ENCODE measurements around the gene NR3C2. TPM values are rescaled to one million over a fixed set of nuclear protein-coding genes. Genes with fewer than 3 reads are reported as not detected.

NR3C2 gene
- total RNA-seq, 1 donor from 2014 or later: 42.3 TPM

DNA sequence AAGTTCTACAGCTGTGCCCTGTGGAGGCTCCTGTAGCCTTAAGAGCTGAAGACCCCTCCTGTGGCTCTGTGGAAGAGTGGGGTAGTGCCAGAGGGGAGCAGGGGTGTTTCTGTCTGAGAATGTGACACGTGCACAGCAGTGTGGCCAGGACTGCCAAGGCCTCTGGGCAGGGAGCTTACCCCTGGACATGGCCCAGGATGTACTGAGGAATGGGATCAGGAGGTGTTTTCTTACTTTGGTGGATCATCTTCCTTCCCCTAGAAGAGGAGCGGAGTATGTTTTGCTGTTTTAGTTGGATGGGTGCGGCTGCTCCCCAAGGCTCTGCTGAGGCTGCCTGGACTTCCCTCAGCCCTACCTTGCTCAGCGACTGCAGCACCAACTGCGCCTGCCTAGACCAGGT, 367.8 kb downstream of the NR3C2 start:
- no peaks in the 10 kb centered on the region for H3K4me1 ChIP-seq
- H3K27ac ChIP-seq: no peak overlapping the region
- intact Hi-C loops (cut with DNase I): no loop called here
- peaks cover 0 to 15% of the 10 kb centered on the region in 2 donors for H3K9me3 ChIP-seq
- H3K27me3 ChIP-seq: no peaks in the 10 kb centered on the region
- no peak for DNase-seq (ENCODE audit: low spot score in 2 of 2)
- H3K36me3 ChIP-seq: peaks cover 57 to 83% of the 10 kb centered on the region in 2 donors
- TF ChIP-seq, protein P1, sequence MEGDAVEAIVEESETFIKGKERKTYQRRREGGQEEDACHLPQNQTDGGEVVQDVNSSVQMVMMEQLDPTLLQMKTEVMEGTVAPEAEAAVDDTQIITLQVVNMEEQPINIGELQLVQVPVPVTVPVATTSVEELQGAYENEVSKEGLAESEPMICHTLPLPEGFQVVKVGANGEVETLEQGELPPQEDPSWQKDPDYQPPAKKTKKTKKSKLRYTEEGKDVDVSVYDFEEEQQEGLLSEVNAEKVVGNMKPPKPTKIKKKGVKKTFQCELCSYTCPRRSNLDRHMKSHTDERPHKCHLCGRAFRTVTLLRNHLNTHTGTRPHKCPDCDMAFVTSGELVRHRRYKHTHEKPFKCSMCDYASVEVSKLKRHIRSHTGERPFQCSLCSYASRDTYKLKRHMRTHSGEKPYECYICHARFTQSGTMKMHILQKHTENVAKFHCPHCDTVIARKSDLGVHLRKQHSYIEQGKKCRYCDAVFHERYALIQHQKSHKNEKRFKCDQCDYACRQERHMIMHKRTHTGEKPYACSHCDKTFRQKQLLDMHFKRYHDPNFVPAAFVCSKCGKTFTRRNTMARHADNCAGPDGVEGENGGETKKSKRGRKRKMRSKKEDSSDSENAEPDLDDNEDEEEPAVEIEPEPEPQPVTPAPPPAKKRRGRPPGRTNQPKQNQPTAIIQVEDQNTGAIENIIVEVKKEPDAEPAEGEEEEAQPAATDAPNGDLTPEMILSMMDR (IDR thresholded peaks at IDR 0.05): no peak
- H3K4me3 ChIP-seq: no peak overlapping the region

- TF ChIP-seq, protein P1 (IDR thresholded peaks at IDR 0.05): no peak
- no peak for DNase-seq (ENCODE audit: low spot score in 2 of 2)
- intact Hi-C loops (cut with DNase I): no loop called here
- Histone ChIP-seq H3K4me3 (no peak overlapping the region), H3K27me3 (no peaks in the 10 kb centered on the region), H3K27ac (no peak overlapping the region), H3K4me1 (no peaks in the 10 kb centered on the region), H3K36me3 (peaks cover 57 to 80% of the 10 kb centered on the region in 2 donors), H3K9me3 (peaks cover 0 to 15% of the 10 kb centered on the region in 2 donors)
Measured at GRCh38 chr4:148073349-148073748, 368.9 kb downstream of the NR3C2 start.

DNA sequence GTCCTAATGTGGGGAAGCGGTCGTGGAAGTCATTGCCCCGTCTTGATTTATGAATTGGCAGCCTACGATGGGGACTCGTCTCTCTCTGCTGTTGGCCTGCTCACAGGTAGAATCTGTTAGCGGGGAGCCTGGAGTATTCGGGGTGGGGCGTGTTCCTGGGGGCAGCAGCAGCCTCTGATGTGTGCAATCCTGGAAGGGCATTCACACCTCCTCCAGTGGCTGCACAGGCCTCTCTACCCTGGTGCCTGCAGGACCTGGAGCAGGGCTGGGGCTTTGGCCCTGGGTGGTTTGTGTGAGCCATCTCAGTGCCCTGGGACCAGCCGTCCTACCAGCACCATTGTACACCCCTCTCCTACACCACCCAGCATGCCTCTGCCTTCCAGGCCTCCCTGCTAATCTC, 369.4 kb downstream of the NR3C2 start:
- Histone ChIP-seq H3K4me3 (no peak overlapping the region), H3K27me3 (no peaks in the 10 kb centered on the region), H3K4me1 (no peaks in the 10 kb centered on the region), H3K27ac (no peak overlapping the region), H3K36me3 (peaks cover 53 to 80% of the 10 kb centered on the region in 2 donors), H3K9me3 (peaks cover 0 to 15% of the 10 kb centered on the region in 2 donors)
- DNase-seq (ENCODE audit: low spot score in 2 of 2): no peak
- TF ChIP-seq, protein P1 (IDR thresholded peaks at IDR 0.05): no peak
- intact Hi-C loops (cut with DNase I): no loop called here

- Histone ChIP-seq H3K27me3 (no peaks in the 10 kb centered on the region), H3K4me1 (no peaks in the 10 kb centered on the region), H3K27ac (no peak overlapping the region), H3K36me3 (peaks cover 47 to 84% of the 10 kb centered on the region in 2 donors), H3K9me3 (peaks cover 0 to 15% of the 10 kb centered on the region in 2 donors), H3K4me3 (no peak overlapping the region)
- intact Hi-C loops (cut with DNase I): no loop called here
- DNase-seq (ENCODE audit: low spot score in 2 of 2): no peak
- TF ChIP-seq, protein P1 (IDR thresholded peaks at IDR 0.05): no peak
Measured at GRCh38 chr4:148071009-148071408, 371.2 kb downstream of the NR3C2 start.

DNA sequence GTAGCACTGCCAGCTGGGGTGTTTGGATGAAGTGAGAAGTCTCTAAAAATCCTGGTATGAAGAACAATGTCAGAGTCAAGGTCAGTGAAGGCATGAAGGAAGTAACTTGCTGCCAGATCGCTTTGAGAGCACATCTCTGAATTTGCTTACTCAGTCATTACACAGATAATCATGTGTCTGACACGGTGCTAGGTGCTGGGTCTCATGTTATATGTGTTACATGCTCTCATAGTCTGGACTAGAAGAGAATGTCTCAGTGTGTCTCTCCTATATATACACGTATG, 372.4 kb downstream of the NR3C2 start:
- DNase-seq (ENCODE audit: low spot score in 2 of 2): no peak
- TF ChIP-seq, protein P1 (IDR thresholded peaks at IDR 0.05): no peak
- intact Hi-C loops (cut with DNase I): no loop called here
- Histone ChIP-seq H3K9me3 (peaks cover 0 to 8% of the 10 kb centered on the region in 2 donors), H3K27ac (no peak overlapping the region), H3K36me3 (peaks cover 45 to 82% of the 10 kb centered on the region in 2 donors), H3K4me3 (no peak overlapping the region), H3K4me1 (no peaks in the 10 kb centered on the region), H3K27me3 (no peaks in the 10 kb centered on the region)

Data from ascending aorta (tissue), 2 donors.